Chondrocyte (in vitro differentiated cells): Measurements from ENCODE around the gene PREX1. TPM values are rescaled to one million over a fixed set of nuclear protein-coding genes. Genes with fewer than 3 reads are reported as not detected.

Source experiments
- DNase-seq: peaks from one replicate; pipeline ENCODE4 v3.0.0; 2021; ENCODE audit warnings: mixed read lengths, low spot score
- H3K27ac Mint-ChIP-seq: one replicate; pipeline ENCODE4 v1.8.0; 2021; ENCODE audit warnings: mild to moderate bottlenecking, moderate library complexity, mixed read lengths; ENCODE audit not compliant: unreplicated experiment
- H3K27me3 Mint-ChIP-seq: 2 replicates; pipeline ENCODE4 v1.8.0; 2021; ENCODE audit warnings: low read depth, mixed read lengths
- H3K36me3 Mint-ChIP-seq: 2 replicates; pipeline ENCODE4 v1.8.0; 2021; ENCODE audit warnings: low read depth, mixed read lengths
- H3K4me1 Mint-ChIP-seq: 2 replicates; pipeline ENCODE4 v1.8.0; 2021; ENCODE audit warnings: low read depth, mild to moderate bottlenecking, mixed read lengths
- H3K4me3 Mint-ChIP-seq: one replicate; pipeline ENCODE4 v1.8.0; 2021; ENCODE audit warnings: mild to moderate bottlenecking, moderate library complexity, mixed read lengths; ENCODE audit not compliant: unreplicated experiment
- H3K9me3 Mint-ChIP-seq: 2 replicates; pipeline ENCODE4 v1.8.0; 2021; ENCODE audit warnings: low read depth, mixed read lengths
- total RNA-seq: library from RNA; stranded (reverse); gene quantifications from 3 replicates; pipeline ENCODE4 v1.2.1, GENCODE V29; 2021
- TF ChIP-seq, protein P1 (sequence below): fragments of 200-600 bp; sonication (generic); IDR thresholded peaks from 2 replicates; pipeline ENCODE4 v1.5.0; 2021; ENCODE audit warnings: antibody characterized with exemption, mild to moderate bottlenecking, moderate library complexity

PREX1 gene
- total RNA-seq, 1 donor from 2014 or later, result 3.0 TPM

DNA sequence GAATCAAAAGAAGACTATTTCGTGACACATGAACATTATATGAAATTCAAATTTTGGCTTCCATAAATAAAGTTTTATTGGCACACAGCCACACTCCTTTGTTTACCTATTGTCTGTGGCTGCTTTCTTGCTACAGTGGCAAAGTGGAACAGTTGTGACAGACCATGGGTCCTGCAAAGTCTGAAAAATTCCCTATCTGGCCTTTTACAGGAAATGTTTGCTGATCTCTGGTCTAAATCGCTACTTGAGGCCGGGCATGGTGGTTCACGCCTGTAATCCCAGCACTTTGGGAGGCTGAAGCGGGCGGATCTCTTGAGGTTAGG is 23.1 kb upstream of the PREX1 start:
- Mint-ChIP-seq H3K27ac (no peak overlapping the region), H3K9me3 (no peaks in the 10 kb centered on the region), H3K36me3 (no peaks in the 10 kb centered on the region), H3K4me3 (no peak overlapping the region), H3K27me3 (no peaks in the 10 kb centered on the region), H3K4me1 (peaks cover 15% of the 10 kb centered on the region)
- TF ChIP-seq, protein P1, sequence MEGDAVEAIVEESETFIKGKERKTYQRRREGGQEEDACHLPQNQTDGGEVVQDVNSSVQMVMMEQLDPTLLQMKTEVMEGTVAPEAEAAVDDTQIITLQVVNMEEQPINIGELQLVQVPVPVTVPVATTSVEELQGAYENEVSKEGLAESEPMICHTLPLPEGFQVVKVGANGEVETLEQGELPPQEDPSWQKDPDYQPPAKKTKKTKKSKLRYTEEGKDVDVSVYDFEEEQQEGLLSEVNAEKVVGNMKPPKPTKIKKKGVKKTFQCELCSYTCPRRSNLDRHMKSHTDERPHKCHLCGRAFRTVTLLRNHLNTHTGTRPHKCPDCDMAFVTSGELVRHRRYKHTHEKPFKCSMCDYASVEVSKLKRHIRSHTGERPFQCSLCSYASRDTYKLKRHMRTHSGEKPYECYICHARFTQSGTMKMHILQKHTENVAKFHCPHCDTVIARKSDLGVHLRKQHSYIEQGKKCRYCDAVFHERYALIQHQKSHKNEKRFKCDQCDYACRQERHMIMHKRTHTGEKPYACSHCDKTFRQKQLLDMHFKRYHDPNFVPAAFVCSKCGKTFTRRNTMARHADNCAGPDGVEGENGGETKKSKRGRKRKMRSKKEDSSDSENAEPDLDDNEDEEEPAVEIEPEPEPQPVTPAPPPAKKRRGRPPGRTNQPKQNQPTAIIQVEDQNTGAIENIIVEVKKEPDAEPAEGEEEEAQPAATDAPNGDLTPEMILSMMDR, result no peak
- no peak for DNase-seq

DNA sequence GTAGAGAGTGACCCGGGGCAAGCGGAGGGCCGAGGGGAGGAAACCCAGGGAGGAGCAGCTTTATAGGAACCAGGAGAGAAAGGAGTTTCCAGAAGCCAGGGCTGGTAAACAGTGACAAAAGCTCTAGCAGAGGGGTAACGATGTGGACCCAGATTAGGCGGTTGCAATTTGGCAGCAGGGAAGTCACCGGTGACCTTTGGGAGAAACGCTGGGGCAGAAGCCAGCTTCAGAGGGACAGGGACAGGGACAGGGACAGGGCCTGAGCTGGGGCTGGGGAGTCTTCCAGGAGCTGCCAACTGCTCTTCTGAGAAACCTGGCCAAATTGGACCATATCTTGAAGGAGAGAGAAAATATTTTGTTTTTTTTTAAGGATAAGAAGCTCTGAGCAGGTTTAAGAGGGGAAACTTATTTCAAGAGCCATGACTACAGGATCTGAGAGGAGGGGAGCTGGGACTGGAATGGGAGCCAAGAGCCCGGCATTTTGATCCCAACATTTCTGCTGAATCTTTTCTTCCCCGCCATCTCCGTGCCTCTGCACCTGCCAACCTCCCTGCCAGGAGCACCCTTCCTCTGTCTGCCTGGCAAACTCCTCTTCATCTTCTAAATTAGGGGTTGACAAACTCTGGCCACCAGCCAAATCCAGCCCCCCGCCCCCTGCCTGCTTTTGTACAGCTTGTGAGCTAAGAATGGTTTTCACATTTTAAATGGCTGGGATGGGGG is 22.6 kb upstream of the PREX1 start:
- TF ChIP-seq, protein P1, result no peak
- H3K36me3 Mint-ChIP-seq, result no peaks in the 10 kb centered on the region
- H3K4me1 Mint-ChIP-seq, result peaks cover 12% of the 10 kb centered on the region
- no peak overlapping the region for H3K27ac Mint-ChIP-seq
- H3K9me3 Mint-ChIP-seq, result no peaks in the 10 kb centered on the region
- no peak overlapping the region for H3K4me3 Mint-ChIP-seq
- DNase-seq, result no peak
- no peaks in the 10 kb centered on the region for H3K27me3 Mint-ChIP-seq

DNA sequence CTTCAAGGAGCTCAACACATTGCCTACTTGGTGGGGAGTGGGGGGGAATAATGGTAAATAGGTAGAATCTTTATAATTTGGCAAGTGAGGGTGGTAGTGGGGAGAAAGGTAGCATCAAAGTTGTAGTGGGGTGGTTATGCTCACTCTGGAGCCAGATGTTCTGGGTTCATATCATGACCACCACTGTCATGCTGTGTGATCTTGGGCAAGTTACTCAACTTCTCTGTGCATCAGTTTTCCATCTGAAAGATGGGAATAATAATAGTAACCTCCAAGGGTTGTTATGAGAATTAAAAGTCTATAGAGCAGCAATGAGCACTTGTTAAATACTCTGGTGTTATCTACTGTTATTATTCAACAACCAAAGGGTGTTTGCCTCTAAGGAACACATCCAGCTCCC is 22.0 kb upstream of the PREX1 start:
- TF ChIP-seq, protein P1, result no peak
- Mint-ChIP-seq H3K4me1 (peaks cover 12% of the 10 kb centered on the region), H3K36me3 (no peaks in the 10 kb centered on the region), H3K27ac (no peak overlapping the region), H3K4me3 (no peak overlapping the region), H3K9me3 (no peaks in the 10 kb centered on the region), H3K27me3 (no peaks in the 10 kb centered on the region)
- DNase-seq, result no peak

DNA sequence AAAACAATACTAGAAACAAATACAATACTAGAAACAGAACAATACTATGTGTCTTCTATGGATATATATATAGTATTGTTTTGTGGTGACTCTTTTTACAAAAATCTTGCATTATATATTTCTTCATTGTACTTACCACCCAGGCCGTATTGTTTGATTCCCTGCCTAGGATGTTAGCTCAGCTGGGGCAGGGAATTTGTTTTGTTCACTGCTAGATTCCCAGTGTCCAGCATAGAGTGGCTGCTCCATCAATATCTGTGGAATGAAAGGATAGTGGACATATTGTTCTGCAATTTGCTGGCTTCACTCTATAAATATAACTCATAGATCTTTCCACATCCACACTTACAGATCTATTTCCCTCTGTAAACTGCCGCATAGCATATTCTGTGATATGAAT is 21.5 kb upstream of the PREX1 start:
- H3K4me1 Mint-ChIP-seq, result peaks cover 12% of the 10 kb centered on the region
- TF ChIP-seq, protein P1, result no peak
- no peaks in the 10 kb centered on the region for H3K36me3 Mint-ChIP-seq
- H3K9me3 Mint-ChIP-seq, result no peaks in the 10 kb centered on the region
- H3K27ac Mint-ChIP-seq, result no peak overlapping the region
- no peaks in the 10 kb centered on the region for H3K27me3 Mint-ChIP-seq
- DNase-seq, result no peak
- H3K4me3 Mint-ChIP-seq, result no peak overlapping the region

DNA sequence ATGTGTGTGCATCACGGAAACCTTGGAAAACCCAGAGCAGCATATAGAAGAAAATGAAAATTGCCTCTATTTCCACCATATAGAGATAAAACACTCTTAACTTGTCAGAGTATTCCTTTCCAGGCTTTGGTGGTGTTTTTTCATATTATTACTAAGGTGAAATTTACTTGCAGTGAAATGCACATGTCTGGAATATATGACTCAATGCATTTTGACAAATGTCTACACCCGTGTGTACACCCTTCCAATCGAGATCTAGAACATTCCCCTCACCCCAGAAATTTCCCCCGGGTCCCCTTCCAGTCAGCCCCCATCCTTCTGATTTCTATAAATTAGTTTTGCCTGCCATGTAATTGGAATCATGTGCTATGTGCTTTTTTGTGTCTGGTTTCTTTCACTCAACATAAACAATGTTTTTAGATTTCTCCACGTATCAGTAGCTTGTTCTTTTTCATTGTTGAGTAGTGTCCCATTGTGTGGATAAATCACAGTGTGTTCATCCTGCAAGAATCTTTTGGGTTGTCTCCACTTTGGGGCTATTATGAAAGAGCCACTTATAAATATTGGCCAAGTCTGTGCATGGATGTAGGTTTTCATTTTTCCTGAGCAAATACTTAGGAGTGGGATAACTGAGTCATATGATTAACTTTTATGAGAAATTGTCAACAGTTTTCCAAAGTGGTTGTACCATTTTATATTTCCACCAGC is 19.9 kb upstream of the PREX1 start:
- no peak overlapping the region for H3K27ac Mint-ChIP-seq
- H3K9me3 Mint-ChIP-seq, result no peaks in the 10 kb centered on the region
- no peaks in the 10 kb centered on the region for H3K27me3 Mint-ChIP-seq
- no peak overlapping the region for H3K4me3 Mint-ChIP-seq
- peaks cover 4% of the 10 kb centered on the region for H3K4me1 Mint-ChIP-seq
- DNase-seq, result no peak
- H3K36me3 Mint-ChIP-seq, result no peaks in the 10 kb centered on the region
- TF ChIP-seq, protein P1, result no peak
